ENCODE results near the gene FCHSD2.

The FCHSD2 gene

GRCh38 chr11:73141031-73141308, 1.1 kb downstream of the FCHSD2 start:
- TF ChIP-seq FOXP2 (optimal IDR thresholded peaks at IDR 0.05; ENCODE audit: borderline replicate concordance, extremely low read depth, extremely low read length, insufficient read depth) (no peak), TAF1 (IDR thresholded peaks at IDR 0.05; ENCODE audit: borderline replicate concordance, insufficient read depth, low read length) (0 out of 2 replicates have a peak, but pooled peaks have one; percentile 13)

- TF ChIP-seq FOXP2 (optimal IDR thresholded peaks at IDR 0.05; ENCODE audit: borderline replicate concordance, extremely low read depth, extremely low read length, insufficient read depth) (no peak), SIN3A (IDR thresholded peaks at IDR 0.05; ENCODE audit: borderline replicate concordance, insufficient read depth, low read length) (peak; percentile 29; the same call in 1 of the 2 replicates), POLR2AphosphoS5 (IDR thresholded peaks at IDR 0.05; ENCODE audit: low read depth, low read length) (no peak)
Measured at GRCh38 chr11:73140213-73141030, 1.7 kb downstream of the FCHSD2 start.

- TF ChIP-seq REST (IDR thresholded peaks at IDR 0.05; ENCODE audit: insufficient read depth in 1 of 2, low read depth in 2 of 2, low read length in 2 of 2) (no peak), SIN3A (IDR thresholded peaks at IDR 0.05; ENCODE audit: borderline replicate concordance, insufficient read depth, low read length) (no peak), TAF1 (IDR thresholded peaks at IDR 0.05; ENCODE audit: borderline replicate concordance, insufficient read depth, low read length) (no peak), FOXP2 (optimal IDR thresholded peaks at IDR 0.05; ENCODE audit: borderline replicate concordance, extremely low read depth, extremely low read length, insufficient read depth) (no peak), POLR2AphosphoS5 (IDR thresholded peaks at IDR 0.05; ENCODE audit: low read depth, low read length) (no peak)
Measured at GRCh38 chr11:73139476-73140198, 2.5 kb downstream of the FCHSD2 start.

- TF ChIP-seq FOXP2 (optimal IDR thresholded peaks at IDR 0.05; ENCODE audit: borderline replicate concordance, extremely low read depth, extremely low read length, insufficient read depth) (no peak), SIN3A (IDR thresholded peaks at IDR 0.05; ENCODE audit: borderline replicate concordance, insufficient read depth, low read length) (no peak), REST (IDR thresholded peaks at IDR 0.05; ENCODE audit: insufficient read depth in 1 of 2, low read depth in 2 of 2, low read length in 2 of 2) (no peak), POLR2AphosphoS5 (IDR thresholded peaks at IDR 0.05; ENCODE audit: low read depth, low read length) (no peak), TAF1 (IDR thresholded peaks at IDR 0.05; ENCODE audit: borderline replicate concordance, insufficient read depth, low read length) (no peak)
Measured at GRCh38 chr11:73137944-73138274, 4.2 kb downstream of the FCHSD2 start.

GRCh38 chr11:73137262-73137943, 4.7 kb downstream of the FCHSD2 start:
- no peak for TF ChIP-seq TAF1 (IDR thresholded peaks at IDR 0.05; ENCODE audit: borderline replicate concordance, insufficient read depth, low read length)
- no peak for TF ChIP-seq SIN3A (IDR thresholded peaks at IDR 0.05; ENCODE audit: borderline replicate concordance, insufficient read depth, low read length)
- TF ChIP-seq FOXP2 (optimal IDR thresholded peaks at IDR 0.05; ENCODE audit: borderline replicate concordance, extremely low read depth, extremely low read length, insufficient read depth): no peak
- TF ChIP-seq POLR2AphosphoS5 (IDR thresholded peaks at IDR 0.05; ENCODE audit: low read depth, low read length): no peak
- TF ChIP-seq REST (IDR thresholded peaks at IDR 0.05; ENCODE audit: insufficient read depth in 1 of 2, low read depth in 2 of 2, low read length in 2 of 2): no peak

All from PFSK-1 (cell line).